ENCODE data around the gene CCDC178.

Gene CCDC178

GRCh38 chr18:33440060-33441043 lies at the start of gene CCDC178:
TSS of gene CCDC178 (minus strand) at chr18:33440721. CDS start at chr18:33412088, 28,633 bp downstream.
- TF ChIP-seq ZBTB7A (IDR thresholded peaks at IDR 0.05; ENCODE audit: low read depth) (peak; percentile 54; the same call in 1 of the 2 replicates), RAD21 (IDR thresholded peaks at IDR 0.05; ENCODE audit: low read depth) (peak; percentile 36; the same call in 1 of the 2 replicates), MAX (IDR thresholded peaks at IDR 0.05) (no peak), EGR1 (IDR thresholded peaks at IDR 0.05) (0 out of 2 replicates have a peak, but pooled peaks have one; percentile 39)

- no peak for TF ChIP-seq RAD21 (IDR thresholded peaks at IDR 0.05; ENCODE audit: low read depth)
- no peak for TF ChIP-seq YY1 (IDR thresholded peaks at IDR 0.05; ENCODE audit: low read depth)
- no peak for TF ChIP-seq USF1 (IDR thresholded peaks at IDR 0.05)
- no peak for TF ChIP-seq EGR1 (IDR thresholded peaks at IDR 0.05)
- TF ChIP-seq MAX (IDR thresholded peaks at IDR 0.05), result no peak
- no peak for TF ChIP-seq FOXM1 (IDR thresholded peaks at IDR 0.05; ENCODE audit: borderline replicate concordance, low read depth)
- TF ChIP-seq CEBPB (IDR thresholded peaks at IDR 0.05), result no peak
- TF ChIP-seq TCF12 (IDR thresholded peaks at IDR 0.05; ENCODE audit: low read depth), result no peak
- no peak for TF ChIP-seq TAF1 (IDR thresholded peaks at IDR 0.05; ENCODE audit: low read depth)
- TF ChIP-seq REST (IDR thresholded peaks at IDR 0.05; ENCODE audit: low read depth), result no peak
- no peak for TF ChIP-seq NFIC (IDR thresholded peaks at IDR 0.05)
- TF ChIP-seq EP300 (IDR thresholded peaks at IDR 0.05; ENCODE audit: borderline replicate concordance), result no peak
- TF ChIP-seq ZBTB7A (IDR thresholded peaks at IDR 0.05; ENCODE audit: low read depth), result no peak
These were observed 43.4 kb upstream of the CCDC178 start for GRCh38 chr18:33483908-33484307.

GRCh38 chr18:33472509-33472908 lies 32.0 kb upstream of the CCDC178 start:
- no peak for TF ChIP-seq REST (IDR thresholded peaks at IDR 0.05; ENCODE audit: low read depth)
- no peak for TF ChIP-seq YY1 (IDR thresholded peaks at IDR 0.05; ENCODE audit: low read depth)
- no peak for TF ChIP-seq ZBTB7A (IDR thresholded peaks at IDR 0.05; ENCODE audit: low read depth)
- no peak for TF ChIP-seq MAX (IDR thresholded peaks at IDR 0.05)
- TF ChIP-seq TEAD4 (IDR thresholded peaks at IDR 0.05), result no peak
- TF ChIP-seq TCF12 (IDR thresholded peaks at IDR 0.05; ENCODE audit: low read depth), result no peak
- no peak for TF ChIP-seq CREB1 (IDR thresholded peaks at IDR 0.05; ENCODE audit: low read depth)
- no peak for TF ChIP-seq CEBPB (IDR thresholded peaks at IDR 0.05)
- TF ChIP-seq NFIC (IDR thresholded peaks at IDR 0.05), result no peak
- no peak for TF ChIP-seq FOXM1 (IDR thresholded peaks at IDR 0.05; ENCODE audit: borderline replicate concordance, low read depth)
- no peak for TF ChIP-seq EGR1 (IDR thresholded peaks at IDR 0.05)
- no peak for TF ChIP-seq EP300 (IDR thresholded peaks at IDR 0.05; ENCODE audit: borderline replicate concordance)
- no peak for TF ChIP-seq TAF1 (IDR thresholded peaks at IDR 0.05; ENCODE audit: low read depth)
- no peak for TF ChIP-seq USF1 (IDR thresholded peaks at IDR 0.05)
- no peak for TF ChIP-seq RAD21 (IDR thresholded peaks at IDR 0.05; ENCODE audit: low read depth)

- no peak for TF ChIP-seq TEAD4 (IDR thresholded peaks at IDR 0.05)
- TF ChIP-seq TAF1 (IDR thresholded peaks at IDR 0.05; ENCODE audit: low read depth), result no peak
- no peak for TF ChIP-seq REST (IDR thresholded peaks at IDR 0.05; ENCODE audit: low read depth)
- no peak for TF ChIP-seq CEBPB (IDR thresholded peaks at IDR 0.05)
- no peak for TF ChIP-seq USF1 (IDR thresholded peaks at IDR 0.05)
These were observed 29.7 kb upstream of the CCDC178 start for GRCh38 chr18:33470216-33470615.
